Cerebellar cortex (tissue), 1 donor: ENCODE results near the gene EHMT1.
"Not testable (repeated sequence)": the region's sequence is repeated elsewhere in the genome, so short reads cannot be mapped to it uniquely, and the experiment has no call there.

Experiments
- DNase-seq: peaks from one replicate; pipeline ENCODE4 v3.0.0-alpha.2; 2015; ENCODE audit warnings: low spot score

EHMT1 gene

GRCh38 chr9:137694962-137695875, 76.4 kb downstream of the EHMT1 start:
- DNase-seq = peak; percentile 58

- DNase-seq = no peak
Observed at GRCh38 chr9:137696136-137696925, 77.5 kb downstream of the EHMT1 start.

- DNase-seq = no peak
Observed at GRCh38 chr9:137697193-137697592, 78.4 kb downstream of the EHMT1 start.

- DNase-seq = no peak
Observed at GRCh38 chr9:137697832-137698231, 79.0 kb downstream of the EHMT1 start.

GRCh38 chr9:137700911-137701310, 82.1 kb downstream of the EHMT1 start:
- DNase-seq = no peak

- DNase-seq = no peak
Observed at GRCh38 chr9:137702615-137703379, 84.0 kb downstream of the EHMT1 start.

- DNase-seq = no peak
Observed at GRCh38 chr9:137703842-137704508, 85.2 kb downstream of the EHMT1 start.

- no peak for DNase-seq
Observed at GRCh38 chr9:137705443-137705863, 86.6 kb downstream of the EHMT1 start.

GRCh38 chr9:137705906-137706305, 87.1 kb downstream of the EHMT1 start:
- DNase-seq = no peak

GRCh38 chr9:137707361-137707760, 88.6 kb downstream of the EHMT1 start:
- no peak for DNase-seq

- no peak for DNase-seq
Observed at GRCh38 chr9:137708590-137709284, 89.9 kb downstream of the EHMT1 start.

GRCh38 chr9:137709411-137710101, 90.8 kb downstream of the EHMT1 start:
- DNase-seq = no peak

GRCh38 chr9:137710704-137711103, 91.9 kb downstream of the EHMT1 start:
- DNase-seq = peak; percentile 70

GRCh38 chr9:137711678-137712105, 92.9 kb downstream of the EHMT1 start:
- DNase-seq = no peak

GRCh38 chr9:137715321-137715720, 96.5 kb downstream of the EHMT1 start:
- DNase-seq = no peak

GRCh38 chr9:137715866-137716693, 97.3 kb downstream of the EHMT1 start:
- not testable (repeated sequence) for DNase-seq

GRCh38 chr9:137716694-137717287, 98.0 kb downstream of the EHMT1 start:
- no peak for DNase-seq

- no peak for DNase-seq
Observed at GRCh38 chr9:137717776-137718327, 99.0 kb downstream of the EHMT1 start.

- no peak for DNase-seq
Observed at GRCh38 chr9:137719194-137719593, 100.4 kb downstream of the EHMT1 start.
